Activated CD4-positive, alpha-beta T cell treated with anti-CD3 and anti-CD28 coated beads, Interleukin-2, amount 10 ng/mL, durations not matched to agents 24 days and 14 days (primary cell): ENCODE measurements around the gene BTN3A1. TPM values are rescaled to one million over a fixed set of nuclear protein-coding genes. Genes with fewer than 3 reads are reported as not detected.

Experiments
- DNase-seq: peaks from one replicate; pipeline ENCODE4 v3.0.0; 2022
- H3K27ac Mint-ChIP-seq: one replicate; pipeline ENCODE4 v1.8.0; 2022; ENCODE audit warnings: mild to moderate bottlenecking, mixed read lengths
- H3K27me3 Mint-ChIP-seq: one replicate; pipeline ENCODE4 v1.8.0; 2022; ENCODE audit warnings: mixed read lengths
- H3K36me3 Mint-ChIP-seq: one replicate; pipeline ENCODE4 v1.8.0; 2022; ENCODE audit warnings: low read depth, mild to moderate bottlenecking, mixed read lengths
- H3K4me1 Mint-ChIP-seq: one replicate; pipeline ENCODE4 v1.8.0; 2021; ENCODE audit warnings: mixed read lengths
- H3K4me3 Mint-ChIP-seq: one replicate; pipeline ENCODE4 v1.8.0; 2022; ENCODE audit warnings: mild to moderate bottlenecking, moderate library complexity, mixed read lengths
- H3K9me3 Mint-ChIP-seq: one replicate; pipeline ENCODE4 v1.8.0; 2021; ENCODE audit warnings: mixed read lengths
- intact Hi-C: fragments of 100-400 bp; cut with micrococcal nuclease; formaldehyde crosslinking; loops from one replicate; pipeline ENCODE4 v1.15.1; 2023
- total RNA-seq: library from RNA; stranded (reverse); gene quantifications from 2 replicates; pipeline ENCODE4 v1.2.3, GENCODE V29; 2022

BTN3A1 gene
- total RNA-seq, 1 donor from 2014 or later = 33.2 TPM

- H3K27me3 Mint-ChIP-seq = no peaks in the 10 kb centered on the region
- peaks cover 35% of the 10 kb centered on the region for H3K4me1 Mint-ChIP-seq
- intact Hi-C loops = no loop called here
- no peaks in the 10 kb centered on the region for H3K9me3 Mint-ChIP-seq
- no peak for DNase-seq
- H3K36me3 Mint-ChIP-seq = peaks cover 42% of the 10 kb centered on the region
- no peak overlapping the region for H3K4me3 Mint-ChIP-seq
- no peak overlapping the region for H3K27ac Mint-ChIP-seq
Measured at GRCh38 chr6:26388014-26388413, 14.1 kb upstream of the BTN3A1 start.

- no peak for DNase-seq
- intact Hi-C loops = no loop called here
- H3K27ac Mint-ChIP-seq = no peak overlapping the region
- H3K27me3 Mint-ChIP-seq = no peaks in the 10 kb centered on the region
- no peak overlapping the region for H3K4me3 Mint-ChIP-seq
- H3K36me3 Mint-ChIP-seq = peaks cover 44% of the 10 kb centered on the region
- H3K4me1 Mint-ChIP-seq = peaks cover 36% of the 10 kb centered on the region
- H3K9me3 Mint-ChIP-seq = no peaks in the 10 kb centered on the region
Measured at GRCh38 chr6:26388441-26388840, 13.6 kb upstream of the BTN3A1 start.

GRCh38 chr6:26389349-26389894 is 12.7 kb upstream of the BTN3A1 start:
- H3K27ac Mint-ChIP-seq = no peak overlapping the region
- intact Hi-C loops = no loop called here
- no peak for DNase-seq
- H3K9me3 Mint-ChIP-seq = no peaks in the 10 kb centered on the region
- no peaks in the 10 kb centered on the region for H3K27me3 Mint-ChIP-seq
- H3K4me1 Mint-ChIP-seq = peaks cover 32% of the 10 kb centered on the region
- H3K36me3 Mint-ChIP-seq = peaks cover 41% of the 10 kb centered on the region
- no peak overlapping the region for H3K4me3 Mint-ChIP-seq

- intact Hi-C loops = no loop called here
- Mint-ChIP-seq H3K4me3 (no peak overlapping the region), H3K4me1 (peaks cover 26% of the 10 kb centered on the region), H3K36me3 (peaks cover 41% of the 10 kb centered on the region), H3K9me3 (no peaks in the 10 kb centered on the region), H3K27me3 (no peaks in the 10 kb centered on the region), H3K27ac (no peak overlapping the region)
- DNase-seq = no peak
Measured at GRCh38 chr6:26390531-26390930, 11.5 kb upstream of the BTN3A1 start.

- H3K27ac Mint-ChIP-seq = no peak overlapping the region
- intact Hi-C loops = no loop called here
- no peaks in the 10 kb centered on the region for H3K9me3 Mint-ChIP-seq
- peaks cover 19% of the 10 kb centered on the region for H3K4me1 Mint-ChIP-seq
- DNase-seq = no peak
- peaks cover 35% of the 10 kb centered on the region for H3K36me3 Mint-ChIP-seq
- H3K4me3 Mint-ChIP-seq = no peak overlapping the region
- no peaks in the 10 kb centered on the region for H3K27me3 Mint-ChIP-seq
Measured at GRCh38 chr6:26392932-26393636, 9.0 kb upstream of the BTN3A1 start.

GRCh38 chr6:26394289-26394688 is 7.8 kb upstream of the BTN3A1 start:
- intact Hi-C loops = no loop called here
- Mint-ChIP-seq H3K4me3 (no peak overlapping the region), H3K4me1 (peaks cover 13% of the 10 kb centered on the region)

GRCh38 chr6:26398555-26398954 is 3.5 kb upstream of the BTN3A1 start:
- H3K36me3 Mint-ChIP-seq = peaks cover 9% of the 10 kb centered on the region
- no peak for DNase-seq
- H3K27ac Mint-ChIP-seq = no peak overlapping the region
- H3K4me3 Mint-ChIP-seq = no peak overlapping the region
- intact Hi-C loops = no loop called here
- no peaks in the 10 kb centered on the region for H3K9me3 Mint-ChIP-seq
- no peaks in the 10 kb centered on the region for H3K27me3 Mint-ChIP-seq
- peaks cover 19% of the 10 kb centered on the region for H3K4me1 Mint-ChIP-seq

More at GRCh38 chr6:26394289-26394688, 7.8 kb upstream of the BTN3A1 start:
- Mint-ChIP-seq H3K36me3 (peaks cover 30% of the 10 kb centered on the region), H3K9me3 (no peaks in the 10 kb centered on the region), H3K27ac (no peak overlapping the region), H3K27me3 (no peaks in the 10 kb centered on the region)
- DNase-seq = no peak

GRCh38 chr6:26400626-26401025 is 1.4 kb upstream of the BTN3A1 start:
- H3K27ac Mint-ChIP-seq = peak overlapping the region; percentile 74

GRCh38 chr6:26401389-26401986 is 587 bp upstream of the BTN3A1 start:
- H3K27me3 Mint-ChIP-seq = no peaks in the 10 kb centered on the region
- peak overlapping the region; percentile 97 for H3K27ac Mint-ChIP-seq
- H3K4me1 Mint-ChIP-seq = peaks cover 34% of the 10 kb centered on the region
- peak overlapping the region; percentile 96 for H3K4me3 Mint-ChIP-seq
- DNase-seq = no peak
- peaks cover 20% of the 10 kb centered on the region for H3K36me3 Mint-ChIP-seq
- intact Hi-C loops = loop anchor here (5.0 kb wide), 1 partner anchor 41 kb away; the partner anchor contains the start of gene BTN3A3
- H3K9me3 Mint-ChIP-seq = no peaks in the 10 kb centered on the region

More at GRCh38 chr6:26400626-26401025, 1.4 kb upstream of the BTN3A1 start:
- no peaks in the 10 kb centered on the region for H3K9me3 Mint-ChIP-seq
- intact Hi-C loops = loop anchor here (5.0 kb wide), 1 partner anchor 42 kb away; the partner anchor contains the start of gene BTN3A3
- H3K27me3 Mint-ChIP-seq = no peaks in the 10 kb centered on the region
- peaks cover 35% of the 10 kb centered on the region for H3K4me1 Mint-ChIP-seq
- peaks cover 17% of the 10 kb centered on the region for H3K36me3 Mint-ChIP-seq
- H3K4me3 Mint-ChIP-seq = peak overlapping the region; percentile 53
- no peak for DNase-seq

- no peaks in the 10 kb centered on the region for H3K27me3 Mint-ChIP-seq
- DNase-seq = no peak
- H3K9me3 Mint-ChIP-seq = no peaks in the 10 kb centered on the region
- peak overlapping the region; percentile 2 for H3K27ac Mint-ChIP-seq
- peak overlapping the region; percentile 96 for H3K4me3 Mint-ChIP-seq
- peaks cover 40% of the 10 kb centered on the region for H3K36me3 Mint-ChIP-seq
- intact Hi-C loops = loop anchor here (2.0 to 5.0 kb wide), 4 partner anchors 21 to 71 kb away; partner anchors contain the start of genes BTN2A2, BTN3A2 and BTN3A3
- H3K4me1 Mint-ChIP-seq = peaks cover 44% of the 10 kb centered on the region
Measured at GRCh38 chr6:26403893-26404292, 1.8 kb downstream of the BTN3A1 start.

GRCh38 chr6:26404546-26404945 is 2.5 kb downstream of the BTN3A1 start:
- H3K36me3 Mint-ChIP-seq = peaks cover 45% of the 10 kb centered on the region

GRCh38 chr6:26408828-26409730 is 7.0 kb downstream of the BTN3A1 start:
- DNase-seq = no peak
- Mint-ChIP-seq H3K27ac (no peak overlapping the region), H3K9me3 (no peaks in the 10 kb centered on the region), H3K4me3 (no peak overlapping the region), H3K4me1 (peaks cover 29% of the 10 kb centered on the region), H3K27me3 (no peaks in the 10 kb centered on the region), H3K36me3 (peaks cover 81% of the 10 kb centered on the region)
- intact Hi-C loops = no loop called here

More at GRCh38 chr6:26404546-26404945, 2.5 kb downstream of the BTN3A1 start:
- intact Hi-C loops = loop anchor here (5.0 kb wide), 1 partner anchor 38 kb away; the partner anchor contains the start of gene BTN3A3
- DNase-seq = no peak
- Mint-ChIP-seq H3K9me3 (no peaks in the 10 kb centered on the region), H3K4me3 (peak overlapping the region; percentile 96), H3K27me3 (no peaks in the 10 kb centered on the region), H3K4me1 (peaks cover 44% of the 10 kb centered on the region), H3K27ac (no peak overlapping the region)

- no peak for DNase-seq
- peaks cover 88% of the 10 kb centered on the region for H3K36me3 Mint-ChIP-seq
- H3K27ac Mint-ChIP-seq = peak overlapping the region; percentile 67
- no peak overlapping the region for H3K4me3 Mint-ChIP-seq
- intact Hi-C loops = no loop called here
- H3K4me1 Mint-ChIP-seq = peaks cover 14% of the 10 kb centered on the region
- no peaks in the 10 kb centered on the region for H3K27me3 Mint-ChIP-seq
- H3K9me3 Mint-ChIP-seq = peaks cover 17% of the 10 kb centered on the region
Measured at GRCh38 chr6:26411751-26412150, 9.7 kb downstream of the BTN3A1 start.
